Measurements from ENCODE around the gene PDAP1.
"Not testable (repeated sequence)": the region's sequence is repeated elsewhere in the genome, so short reads cannot be mapped to it uniquely, and the experiment has no call there.

Gene PDAP1

DNA sequence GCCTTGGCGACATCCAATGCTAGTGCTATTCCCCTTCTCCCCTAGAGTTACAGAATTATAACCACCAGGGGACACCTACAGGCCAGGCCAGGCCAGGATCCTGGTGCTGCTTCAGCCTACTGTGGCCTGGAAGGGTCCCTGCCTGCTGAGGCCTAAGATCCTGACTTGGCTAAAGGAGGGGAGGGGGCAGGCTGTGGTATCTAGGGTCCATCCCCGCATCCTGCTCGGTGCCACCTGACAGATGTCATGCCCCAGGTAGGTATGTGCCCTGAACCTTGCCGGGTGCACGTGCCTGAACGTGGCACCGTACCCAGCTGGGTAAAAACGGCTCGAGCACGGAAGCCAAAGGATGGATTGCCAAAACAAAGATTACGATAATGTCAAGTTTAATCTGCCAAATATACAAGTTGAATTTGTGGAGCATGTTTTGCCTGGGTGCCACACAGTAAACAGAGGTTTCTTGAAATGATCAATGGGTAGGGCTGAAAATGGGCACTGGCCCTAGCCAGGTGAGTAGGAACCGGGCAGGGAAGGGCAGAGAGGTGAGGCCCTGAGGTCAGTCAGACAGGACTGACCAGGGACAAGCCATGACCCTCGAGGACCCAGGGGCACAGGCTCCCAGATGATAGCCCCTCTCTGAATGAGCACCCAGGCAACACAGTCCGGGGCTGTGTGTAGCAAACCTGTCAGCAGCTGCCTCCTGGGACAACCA is 12.6 kb downstream of the PDAP1 start:
- no peak for DNase-seq

DNA sequence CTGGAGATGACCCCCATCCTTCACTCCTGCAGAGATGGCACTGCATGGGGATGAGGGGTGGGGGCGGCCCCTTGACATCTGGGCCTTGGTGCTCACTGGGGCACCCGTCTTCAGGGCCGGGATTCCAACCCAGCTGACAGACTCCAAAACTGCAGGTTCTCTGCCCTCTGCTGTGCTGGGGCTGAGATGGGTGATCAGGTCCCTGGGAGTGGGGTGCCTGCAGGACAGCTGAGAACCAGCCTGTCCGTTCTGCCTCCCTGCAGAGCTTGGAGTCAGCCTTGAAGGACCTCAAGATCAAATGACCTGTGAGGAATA is 14.3 kb downstream of the PDAP1 start:
- no peak for DNase-seq

DNA sequence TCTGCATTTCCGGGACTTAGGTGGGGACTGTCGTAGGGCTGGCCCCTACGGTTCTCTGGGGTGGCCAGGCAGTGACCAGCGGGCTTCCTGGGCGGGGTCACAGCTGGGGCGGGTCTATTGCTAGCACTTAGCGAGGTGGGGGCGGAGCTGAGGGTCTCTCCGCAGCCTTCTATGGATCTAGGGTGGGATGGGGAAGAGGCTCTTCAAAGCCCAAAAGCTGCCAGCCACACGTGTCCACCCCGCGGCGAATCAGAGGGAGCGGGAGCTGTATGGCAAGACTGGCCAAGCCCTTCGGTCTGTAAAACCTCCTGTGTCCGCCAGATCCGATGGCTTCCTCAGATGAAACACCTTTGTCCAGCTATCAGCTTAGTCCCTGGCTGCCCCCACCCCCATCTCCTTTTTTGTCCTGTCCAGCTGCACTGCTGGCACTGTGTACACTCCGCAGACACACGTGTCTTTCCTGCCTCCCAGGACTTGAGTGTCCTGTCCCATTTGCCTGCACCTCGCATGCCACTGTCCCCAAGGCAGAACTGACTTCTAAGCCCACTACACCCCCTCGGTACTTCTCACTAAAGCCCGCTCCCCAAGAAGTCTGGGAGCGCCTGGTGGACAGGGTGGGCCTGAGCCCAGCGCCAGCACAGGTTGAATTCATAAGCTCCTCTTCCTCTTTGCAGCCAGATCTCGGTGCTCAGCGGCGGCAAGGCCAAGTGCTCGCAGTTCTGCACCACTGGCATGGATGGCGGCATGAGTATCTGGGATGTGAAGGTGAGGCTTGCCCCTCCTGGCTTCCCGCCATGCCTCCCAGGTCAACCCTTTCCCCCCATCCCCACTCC is 14.8 kb downstream of the PDAP1 start:
- DNase-seq = peak; percentile 43 to 75

DNA sequence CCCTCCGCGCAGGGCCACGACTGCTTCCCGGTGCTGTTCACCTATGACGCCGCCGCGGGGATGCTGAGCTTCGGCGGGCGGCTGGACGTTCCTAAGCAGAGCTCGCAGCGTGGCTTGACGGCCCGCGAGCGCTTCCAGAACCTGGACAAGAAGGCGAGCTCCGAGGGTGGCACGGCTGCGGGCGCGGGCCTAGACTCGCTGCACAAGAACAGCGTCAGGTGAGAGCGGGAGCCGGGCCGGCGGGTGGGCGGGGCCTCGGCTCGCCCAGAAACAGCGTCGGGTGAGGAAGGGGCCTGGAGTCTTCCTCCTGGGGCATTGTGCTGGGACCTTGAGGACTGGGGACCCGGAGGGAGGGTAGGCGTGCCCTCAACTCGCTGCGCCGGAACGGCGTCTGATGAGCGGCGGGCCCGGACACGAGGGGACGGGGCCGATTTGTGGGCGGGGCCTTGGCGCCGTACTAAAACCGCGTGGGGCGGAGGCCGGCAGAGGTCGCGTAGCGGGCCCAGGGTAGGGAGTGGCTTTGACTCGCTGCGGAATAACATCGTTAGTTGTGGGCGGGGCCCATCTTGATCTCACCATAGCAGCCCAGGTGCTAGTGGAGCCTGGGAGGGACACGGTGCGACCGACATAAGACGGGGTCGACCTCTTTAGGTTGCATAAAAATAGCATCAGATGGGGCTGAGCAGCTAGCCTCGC is 15.6 kb downstream of the PDAP1 start:
- peak; percentile 81 to 88 for DNase-seq

DNA sequence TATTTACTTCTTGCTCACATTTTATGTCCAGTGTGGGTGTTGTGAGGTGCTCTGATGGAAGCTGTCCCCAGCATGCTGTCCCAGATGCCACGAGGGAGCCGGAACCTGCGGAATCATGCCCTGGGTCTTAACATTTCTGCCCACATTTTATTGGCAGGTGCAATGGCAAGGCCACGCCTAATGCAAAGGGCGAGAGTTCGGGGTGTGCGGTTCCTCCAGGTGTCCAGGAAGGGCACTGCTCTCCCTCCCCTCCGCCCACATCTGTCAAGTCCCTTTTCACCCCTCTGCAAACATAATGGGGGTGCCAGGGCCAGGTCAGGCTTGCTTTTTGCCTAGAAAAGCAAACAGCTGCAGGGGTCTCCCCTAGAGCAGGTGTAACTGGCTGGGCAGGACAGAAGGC is 16.4 kb downstream of the PDAP1 start:
- DNase-seq = peak in 1 of 2 experiments; percentile 26

DNA sequence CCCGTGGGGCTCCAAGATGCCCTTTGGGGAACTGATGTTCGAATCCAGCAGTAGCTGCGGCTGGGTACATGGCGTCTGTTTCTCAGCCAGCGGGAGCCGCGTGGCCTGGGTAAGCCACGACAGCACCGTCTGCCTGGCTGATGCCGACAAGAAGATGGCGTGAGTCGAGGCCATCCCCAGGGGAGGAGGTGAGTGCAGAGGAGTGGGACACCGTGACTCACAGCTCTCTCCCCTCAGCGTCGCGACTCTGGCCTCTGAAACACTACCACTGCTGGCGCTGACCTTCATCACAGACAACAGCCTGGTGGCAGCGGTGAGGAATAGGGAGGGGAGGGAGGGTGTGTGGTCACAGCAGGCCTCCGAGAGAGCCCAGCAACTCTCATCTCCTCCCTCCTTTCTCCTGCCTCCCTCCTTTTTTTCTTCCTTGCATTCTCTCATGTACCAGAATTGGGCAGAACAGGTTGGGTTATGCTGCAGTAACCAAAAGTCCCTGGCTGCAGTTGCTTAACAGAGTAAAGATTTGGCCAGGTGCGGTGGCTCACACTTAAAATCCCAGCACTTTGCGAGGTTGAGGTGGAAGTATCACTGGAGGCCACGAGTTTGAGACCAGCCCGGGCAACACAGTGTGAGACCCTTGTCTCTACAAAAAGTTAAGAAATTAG is 17.3 kb downstream of the PDAP1 start:
- DNase-seq = no peak

DNA sequence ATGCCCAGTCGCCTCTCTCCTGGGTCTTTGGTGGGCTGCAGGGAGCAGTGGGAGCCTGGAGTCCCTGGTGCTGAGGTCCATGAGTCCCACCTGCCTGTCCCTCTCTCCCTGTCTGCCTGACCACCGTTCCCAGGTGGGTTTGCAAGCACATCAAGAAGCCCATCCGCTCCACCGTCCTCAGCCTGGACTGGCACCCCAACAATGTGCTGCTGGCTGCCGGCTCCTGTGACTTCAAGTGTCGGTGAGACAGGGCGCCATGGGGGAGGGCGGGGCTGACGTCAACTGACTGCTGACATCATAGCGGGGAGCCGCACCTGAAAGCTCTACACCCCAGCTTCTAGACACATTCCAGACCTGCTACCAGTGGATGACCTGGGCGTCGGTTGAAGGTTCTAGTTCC is 18.6 kb downstream of the PDAP1 start:
- DNase-seq = no peak

DNA sequence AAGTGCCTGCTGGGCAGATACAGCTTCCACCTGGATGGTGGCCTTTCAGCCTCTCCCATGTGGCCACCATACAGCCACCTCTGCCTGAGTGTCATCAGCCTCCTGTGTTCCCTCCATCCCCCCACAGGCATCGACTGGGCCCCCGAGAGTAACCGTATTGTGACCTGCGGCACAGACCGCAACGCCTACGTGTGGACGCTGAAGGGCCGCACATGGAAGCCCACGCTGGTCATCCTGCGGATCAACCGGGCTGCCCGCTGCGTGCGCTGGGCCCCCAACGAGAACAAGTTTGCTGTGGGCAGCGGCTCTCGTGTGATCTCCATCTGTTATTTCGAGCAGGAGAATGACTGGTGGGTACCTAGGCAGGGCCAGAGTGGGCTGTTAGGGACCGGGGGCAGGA is 20.5 kb downstream of the PDAP1 start:
- DNase-seq = no peak

DNA sequence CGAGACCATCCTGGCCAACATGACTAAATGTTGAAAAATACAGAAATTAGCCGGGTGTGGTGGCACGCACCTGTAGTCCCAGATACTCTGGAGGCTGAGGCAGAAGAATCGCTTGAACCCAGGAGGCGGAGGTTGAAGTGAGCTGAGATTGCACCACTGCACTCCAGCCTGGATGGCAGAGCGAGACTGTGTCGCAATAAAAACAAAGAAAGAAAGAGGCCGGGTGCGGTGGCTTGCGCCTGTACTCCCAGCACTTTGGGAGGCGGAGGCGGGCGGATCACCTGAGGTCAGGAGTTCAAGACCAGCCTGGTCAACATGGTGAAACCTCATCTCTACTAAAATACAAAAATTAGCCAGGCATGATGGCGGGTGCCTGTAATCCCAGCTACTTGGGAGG is 21.2 kb downstream of the PDAP1 start:
- not testable (repeated sequence) for DNase-seq

DNA sequence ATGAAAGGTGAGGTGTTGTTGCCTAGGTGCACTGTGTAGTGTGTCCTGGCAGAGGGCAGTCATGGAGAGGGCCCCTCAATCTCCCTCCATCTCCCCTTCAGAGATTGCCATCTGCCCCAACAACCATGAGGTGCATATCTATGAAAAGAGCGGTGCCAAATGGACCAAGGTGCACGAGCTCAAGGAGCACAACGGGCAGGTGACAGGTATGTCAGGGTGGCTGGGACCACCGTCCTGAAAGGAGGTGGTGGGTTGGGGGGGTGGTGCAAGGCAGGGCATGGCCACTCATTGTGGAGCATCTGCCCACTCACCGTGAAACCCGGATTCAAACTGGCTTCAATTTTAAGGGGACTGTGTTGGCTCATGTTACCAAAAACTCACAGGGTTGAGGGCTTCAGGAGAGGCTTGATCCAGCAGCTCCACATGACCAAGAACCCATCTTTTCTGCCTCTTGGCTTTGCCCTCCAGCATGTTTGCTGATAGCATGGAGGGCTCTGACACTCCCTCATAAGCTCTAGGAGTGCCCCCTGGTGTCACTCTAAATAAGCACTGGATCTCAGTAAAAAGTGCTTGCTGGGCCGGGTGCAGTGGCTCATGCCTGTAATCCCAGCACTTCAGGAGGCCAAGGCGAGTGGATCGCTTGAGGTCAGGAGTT is 21.7 kb downstream of the PDAP1 start:
- DNase-seq = no peak

DNA sequence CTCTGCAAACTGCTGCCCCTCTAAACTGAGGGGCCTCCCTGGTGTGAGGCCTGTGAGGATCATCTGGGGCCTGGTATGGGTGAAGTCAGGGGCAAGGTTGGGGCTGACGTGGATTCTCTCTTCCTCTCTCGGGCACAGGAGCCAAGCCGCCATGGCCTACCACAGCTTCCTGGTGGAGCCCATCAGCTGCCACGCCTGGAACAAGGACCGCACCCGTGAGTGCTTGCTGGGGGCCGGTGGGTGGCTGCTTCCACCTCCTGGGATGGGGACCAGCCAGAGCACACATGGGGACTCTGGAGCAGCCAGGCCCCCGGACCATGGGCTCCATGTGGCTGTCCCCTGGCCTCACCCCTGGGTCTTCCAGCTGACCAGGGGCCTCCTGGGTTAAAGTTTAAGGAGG is 22.8 kb downstream of the PDAP1 start:
- no peak for DNase-seq

DNA sequence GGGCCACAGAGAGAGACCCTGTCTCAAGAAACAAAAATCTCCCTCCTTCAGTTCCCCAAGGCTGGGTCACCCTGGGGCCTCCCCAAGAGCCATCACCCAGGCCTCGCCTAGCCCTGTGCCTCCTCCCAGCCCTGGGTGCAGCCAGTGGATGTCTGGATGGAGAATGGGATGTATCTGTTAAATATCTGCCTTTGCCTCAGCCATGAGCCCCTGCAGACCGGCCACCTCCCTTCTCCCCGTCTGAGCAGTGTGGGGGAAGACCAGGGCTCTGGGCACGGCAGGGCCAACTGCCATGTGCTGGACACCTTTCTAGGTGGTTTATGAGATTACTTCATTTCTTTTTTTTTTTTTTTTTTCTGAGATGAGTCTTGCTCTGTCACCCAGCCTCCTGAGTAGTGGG is 23.9 kb downstream of the PDAP1 start:
- DNase-seq = no peak

DNA sequence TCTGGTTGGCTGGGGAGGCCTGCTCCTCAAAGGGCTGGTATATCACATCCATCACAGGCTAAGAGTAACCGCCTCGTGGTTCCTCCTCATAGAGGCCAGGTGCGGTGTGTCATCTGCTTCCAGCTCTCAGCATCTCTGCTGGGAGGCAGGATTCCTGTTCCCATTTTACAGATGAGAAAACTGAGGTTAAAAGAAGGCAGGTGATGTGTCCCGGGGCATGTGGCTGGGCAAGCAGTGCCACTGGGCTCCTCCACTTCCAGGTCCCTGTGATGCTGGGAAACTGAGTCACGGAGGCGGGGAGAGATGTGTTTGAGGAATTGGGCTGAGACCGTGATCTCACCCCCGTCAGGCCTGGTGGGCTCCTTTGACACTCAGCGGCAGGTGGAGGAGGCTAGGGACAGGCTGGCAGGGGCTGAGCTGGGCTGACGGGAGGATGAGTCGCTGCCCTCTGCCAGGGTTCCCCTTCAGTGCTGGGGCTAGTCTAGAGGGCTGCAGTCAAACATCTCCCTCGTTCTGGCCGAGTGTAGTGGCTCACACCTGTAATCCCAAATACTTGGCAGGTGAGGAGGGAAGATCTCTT is 24.5 kb downstream of the PDAP1 start:
- no peak for DNase-seq

DNA sequence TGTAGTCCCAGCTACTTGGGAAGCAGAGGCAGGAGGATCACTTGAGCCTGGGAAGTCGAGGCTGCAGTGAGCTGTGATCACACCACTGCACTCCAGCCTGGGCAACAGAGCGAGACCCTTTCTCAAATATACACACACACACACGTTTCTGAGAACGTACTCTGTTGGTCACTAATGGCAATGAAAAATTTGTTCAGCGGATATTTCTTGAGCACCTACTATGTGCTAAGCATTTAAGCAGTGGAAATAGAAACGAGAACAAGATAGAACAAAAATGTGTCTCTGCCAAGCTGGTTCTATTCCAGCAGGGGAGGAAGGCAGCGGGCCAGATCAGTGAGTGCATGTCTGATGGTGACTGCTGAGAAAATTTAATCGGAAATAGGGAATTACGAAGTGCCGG is 25.2 kb downstream of the PDAP1 start:
- DNase-seq = no peak

DNA sequence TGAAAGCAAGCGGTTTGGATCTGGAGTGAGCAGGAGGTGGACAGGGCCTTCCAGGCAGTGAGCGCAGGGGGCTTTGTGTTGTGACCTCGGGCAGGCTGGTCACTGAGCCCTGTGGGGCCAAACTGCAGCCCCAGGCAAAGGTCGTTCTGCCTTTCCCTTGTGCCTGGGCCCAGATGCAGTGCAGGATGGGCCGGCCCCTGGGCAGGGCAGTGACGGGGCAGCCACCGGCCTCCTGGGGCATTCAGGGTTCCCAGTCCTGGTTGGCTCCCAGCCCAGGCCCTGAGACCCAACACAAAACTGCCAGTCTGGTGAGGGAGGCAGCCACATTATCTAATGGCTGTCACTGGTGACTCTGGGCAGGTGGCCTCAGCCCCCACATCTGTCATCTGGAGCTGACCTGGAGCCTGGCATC is 26.7 kb downstream of the PDAP1 start:
- DNase-seq = no peak

DNA sequence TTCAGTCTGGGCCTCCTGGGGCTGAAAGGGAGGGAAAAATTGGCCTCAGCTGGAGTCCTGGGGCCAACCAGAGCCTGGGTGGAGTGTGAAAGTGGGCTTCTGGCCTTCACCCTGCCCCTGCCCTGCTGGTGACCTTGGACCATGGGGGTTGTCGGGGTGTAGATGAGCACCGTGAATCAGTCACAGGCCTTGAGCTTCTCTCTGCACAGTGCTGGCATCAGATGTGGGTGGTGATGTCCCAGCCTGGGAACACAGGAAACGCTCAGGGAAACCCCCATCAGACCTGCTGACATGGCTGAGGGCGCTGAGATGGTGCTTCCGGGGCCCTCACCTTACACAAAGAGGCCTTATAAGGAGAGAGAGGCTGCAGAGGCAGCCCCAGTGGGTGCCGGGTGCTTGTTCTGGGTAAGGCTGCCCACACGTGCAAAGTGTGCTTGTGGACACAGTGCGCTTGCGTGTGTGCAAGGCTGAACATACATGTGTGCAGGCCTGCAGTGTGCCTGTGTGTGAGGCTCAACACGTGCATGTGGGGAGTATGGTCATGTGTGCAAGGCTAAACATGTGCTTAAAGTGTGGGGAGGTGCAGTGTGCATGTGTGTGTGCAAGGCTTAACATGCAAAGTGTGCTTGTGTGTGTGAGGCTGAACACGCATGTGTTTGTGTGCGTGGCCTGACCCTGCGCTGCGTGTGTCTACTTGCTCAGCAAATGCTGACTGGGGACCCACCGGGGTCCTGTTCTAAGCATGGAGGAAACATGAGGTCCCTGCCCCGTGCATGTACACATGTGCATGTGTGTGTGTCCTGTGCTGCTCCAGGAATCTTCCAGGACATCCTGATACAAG is 27.4 kb downstream of the PDAP1 start:
- DNase-seq = no peak

DNA sequence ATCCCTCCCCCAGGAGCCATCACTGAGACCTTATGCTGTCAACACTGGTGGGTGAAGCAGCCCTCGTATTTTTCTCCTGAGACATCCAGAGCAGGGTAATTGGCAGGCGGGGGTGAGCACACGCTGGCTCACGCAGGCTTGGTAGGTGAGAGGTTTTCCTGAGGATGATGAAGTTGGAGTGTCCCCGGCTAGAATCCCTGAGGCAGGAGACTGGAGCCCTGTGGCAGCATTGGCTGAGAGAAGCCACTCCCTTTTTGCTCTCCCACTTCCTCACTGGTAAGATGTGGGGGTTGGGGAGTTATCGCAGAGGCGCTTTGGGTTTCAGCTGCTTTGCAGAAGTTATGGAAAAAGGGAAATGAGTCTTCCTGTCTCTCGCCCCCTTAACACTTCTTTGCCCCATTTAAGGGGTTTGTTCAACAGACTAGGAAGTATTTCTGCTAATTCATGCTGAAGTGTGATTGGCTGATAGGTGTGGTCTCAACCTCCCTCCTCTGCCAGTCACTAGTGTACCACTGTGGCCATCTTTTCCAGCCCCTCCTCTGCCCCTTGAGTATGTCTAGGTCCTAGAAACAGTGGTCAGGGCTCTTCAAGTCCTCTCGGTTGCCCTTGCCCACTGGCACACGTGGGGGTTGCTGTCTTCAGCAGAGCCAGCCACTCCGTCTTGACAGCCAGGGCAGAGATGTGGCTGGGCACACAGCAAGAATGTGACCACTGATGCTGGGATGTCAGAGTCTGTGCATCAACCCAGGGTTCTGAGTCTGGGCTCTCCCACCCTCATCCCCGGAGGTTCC is 28.2 kb downstream of the PDAP1 start:
- no peak for DNase-seq

DNA sequence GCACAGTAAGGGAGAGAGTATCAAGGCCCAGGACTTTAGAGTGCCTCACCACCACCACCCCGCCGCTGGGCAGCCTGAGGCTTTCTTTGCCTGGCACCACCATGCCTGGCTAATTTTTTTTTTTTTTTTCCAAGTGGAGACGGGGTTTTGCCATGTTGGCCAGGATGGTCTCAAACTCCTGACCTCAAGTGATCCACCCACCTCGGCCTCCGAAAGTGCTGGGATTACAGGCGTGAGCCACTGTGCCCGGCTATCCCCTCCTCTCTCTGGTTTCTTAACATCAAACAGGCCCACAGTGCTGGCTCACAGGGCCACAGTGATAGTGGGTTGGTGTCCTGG is 28.7 kb downstream of the PDAP1 start:
- not testable (repeated sequence) for DNase-seq

DNA sequence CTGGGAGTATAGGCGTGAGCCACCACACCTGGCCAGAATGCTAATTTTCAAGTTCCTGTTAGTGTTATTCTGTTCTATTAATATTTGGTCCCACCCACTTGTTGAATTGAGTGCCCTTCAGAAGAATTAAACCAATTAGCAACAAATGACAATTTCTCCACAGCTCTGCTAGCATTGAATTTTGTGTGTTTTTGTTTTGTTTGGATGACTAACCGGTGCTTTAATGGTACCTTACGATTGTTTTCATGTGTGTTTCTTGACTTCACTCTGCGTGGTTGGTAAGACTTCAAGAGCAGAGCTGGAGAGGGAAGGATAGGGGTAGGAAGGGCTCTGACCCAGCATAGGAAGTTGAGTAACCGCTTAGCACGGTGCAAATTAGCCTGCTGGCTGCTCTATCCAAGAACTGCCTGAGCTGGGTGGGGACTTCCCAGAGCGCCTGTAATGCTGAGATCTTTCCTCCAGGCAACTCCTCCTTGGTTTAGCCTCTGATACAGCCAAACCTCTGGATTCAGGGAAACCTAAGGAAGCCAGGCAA is 29.3 kb downstream of the PDAP1 start:
- no peak for DNase-seq

DNA sequence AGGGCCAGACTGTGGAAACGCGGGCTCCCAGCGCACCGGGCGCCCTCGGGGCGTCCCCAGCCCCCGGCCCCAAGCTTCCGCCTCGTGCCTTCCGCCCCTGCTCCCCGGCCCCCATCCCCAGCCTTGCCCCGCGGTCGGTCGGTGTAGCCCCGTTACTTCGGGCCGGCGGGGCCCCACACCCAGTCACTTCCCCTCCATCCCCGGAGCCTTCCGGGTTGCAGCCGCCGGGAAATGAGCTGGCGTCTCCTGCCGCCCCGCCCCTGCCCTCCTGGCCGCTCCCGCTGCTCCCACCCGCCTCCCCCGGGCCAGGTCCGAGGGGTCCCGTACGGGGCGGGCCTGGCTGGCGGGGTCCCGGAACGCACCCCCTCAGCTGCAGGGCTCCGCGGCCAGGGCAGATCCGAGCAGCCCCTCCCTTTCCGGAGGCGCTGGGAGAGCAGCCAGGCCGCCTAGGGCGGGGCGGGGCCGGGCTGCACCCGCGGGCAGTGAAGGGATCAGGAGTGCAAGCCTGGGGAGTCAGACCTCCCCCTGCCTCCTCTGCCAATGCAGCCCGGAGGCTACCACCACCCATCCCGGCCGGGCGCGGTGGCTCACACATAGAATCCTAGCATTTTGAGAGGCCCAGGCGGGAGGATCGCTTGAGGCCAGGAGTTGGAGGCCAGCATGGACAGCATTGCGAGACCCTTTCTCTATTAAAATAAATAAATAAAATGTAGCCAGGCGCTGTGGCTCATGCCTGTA is 33.2 kb downstream of the PDAP1 start:
- peak; percentile 54 to 69 for DNase-seq
